Omental fat pad (tissue), 4 donors: ENCODE results near the gene HPS5. TPM values are rescaled to one million over a fixed set of nuclear protein-coding genes. Genes with fewer than 3 reads are reported as not detected.

Source experiments
- ATAC-seq: fragments of 150-250 bp; one replicate; pipeline ENCODE4 v1.9.1; 2016; ENCODE audit warnings: mild to moderate bottlenecking, moderate library complexity; ENCODE audit not compliant: low FRiP score
- DNase-seq: peaks from one replicate; pipeline ENCODE4 v3.0.0-alpha.2; 2019; ENCODE audit warnings: low spot score
- CTCF ChIP-seq, 3 donors: fragments of 450-650 bp; IDR thresholded peaks; one replicate each; pipeline ENCODE4 v1.5.1; 2016 to 2017; ENCODE audit warnings: antibody characterized with exemption in 3 of 3, mild to moderate bottlenecking in 3 of 3, moderate library complexity in 2 of 3
- total RNA-seq, 4 donors: library from RNA; depleted of rRNA; stranded (reverse); fragments of >200 nt; gene quantifications; one replicate each; pipeline ENCODE4 v1.1.0, GENCODE V29; 2016

Gene HPS5
- total RNA-seq, 4 donors from 2014 or later, result 23.0 to 66.0 (median 24.1) TPM

GRCh38 chr11:18312012-18312411, 9.9 kb downstream of the HPS5 start:
- DNase-seq, result no peak
- no peak for ATAC-seq
- no peak for TF ChIP-seq CTCF (IDR thresholded peaks at IDR 0.05)

GRCh38 chr11:18310800-18311340, 11.1 kb downstream of the HPS5 start:
- TF ChIP-seq CTCF (IDR thresholded peaks at IDR 0.05), result no peak
- ATAC-seq, result no peak
- no peak for DNase-seq

- TF ChIP-seq CTCF (IDR thresholded peaks at IDR 0.05), result no peak
- ATAC-seq, result no peak
- no peak for DNase-seq
Observed at GRCh38 chr11:18309691-18310090, 12.2 kb downstream of the HPS5 start.

GRCh38 chr11:18308242-18308641, 13.7 kb downstream of the HPS5 start:
- DNase-seq, result no peak

GRCh38 chr11:18307461-18308139, 14.3 kb downstream of the HPS5 start:
- no peak for TF ChIP-seq CTCF (IDR thresholded peaks at IDR 0.05)
- no peak for DNase-seq
- ATAC-seq, result no peak

More at GRCh38 chr11:18308242-18308641, 13.7 kb downstream of the HPS5 start:
- ATAC-seq, result no peak
- TF ChIP-seq CTCF (IDR thresholded peaks at IDR 0.05), result no peak

- DNase-seq (no peak), ATAC-seq (no peak)
- TF ChIP-seq CTCF (IDR thresholded peaks at IDR 0.05), result no peak
Observed at GRCh38 chr11:18304745-18305144, 17.2 kb downstream of the HPS5 start.

- ATAC-seq, result no peak
- no peak for TF ChIP-seq CTCF (IDR thresholded peaks at IDR 0.05)
Observed at GRCh38 chr11:18299721-18300120, 22.2 kb downstream of the HPS5 start.

More at GRCh38 chr11:18299721-18300120, 22.2 kb downstream of the HPS5 start:
- no peak for DNase-seq
